ENCODE data around the gene SLAIN2.
"Not testable (repeated sequence)": the region's sequence is repeated elsewhere in the genome, so short reads cannot be mapped to it uniquely, and the experiment has no call there.

DNA sequence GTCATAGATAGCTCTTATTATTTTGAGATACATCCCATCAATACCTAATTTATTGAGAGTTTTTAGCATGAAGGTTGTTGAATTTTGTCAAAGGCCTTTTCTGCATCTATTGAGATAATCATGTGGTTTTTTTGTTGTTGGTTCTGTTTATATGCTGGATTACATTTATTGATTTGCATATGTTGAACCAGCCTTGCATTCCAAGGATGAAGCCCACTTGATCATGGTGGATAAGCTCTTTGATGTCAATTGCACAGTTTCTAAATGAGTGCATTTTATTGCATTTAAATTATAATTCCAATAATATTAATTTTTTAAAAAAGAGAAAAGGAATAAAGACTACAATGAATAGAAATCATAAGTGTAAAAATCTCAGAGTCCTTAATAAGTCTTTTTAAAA, 26.6 kb upstream of the SLAIN2 start:
- not testable (repeated sequence) for TF ChIP-seq POLR2AphosphoS5, POLR2A, EP300 (IDR thresholded peaks at IDR 0.05)
- TF ChIP-seq, protein P1, sequence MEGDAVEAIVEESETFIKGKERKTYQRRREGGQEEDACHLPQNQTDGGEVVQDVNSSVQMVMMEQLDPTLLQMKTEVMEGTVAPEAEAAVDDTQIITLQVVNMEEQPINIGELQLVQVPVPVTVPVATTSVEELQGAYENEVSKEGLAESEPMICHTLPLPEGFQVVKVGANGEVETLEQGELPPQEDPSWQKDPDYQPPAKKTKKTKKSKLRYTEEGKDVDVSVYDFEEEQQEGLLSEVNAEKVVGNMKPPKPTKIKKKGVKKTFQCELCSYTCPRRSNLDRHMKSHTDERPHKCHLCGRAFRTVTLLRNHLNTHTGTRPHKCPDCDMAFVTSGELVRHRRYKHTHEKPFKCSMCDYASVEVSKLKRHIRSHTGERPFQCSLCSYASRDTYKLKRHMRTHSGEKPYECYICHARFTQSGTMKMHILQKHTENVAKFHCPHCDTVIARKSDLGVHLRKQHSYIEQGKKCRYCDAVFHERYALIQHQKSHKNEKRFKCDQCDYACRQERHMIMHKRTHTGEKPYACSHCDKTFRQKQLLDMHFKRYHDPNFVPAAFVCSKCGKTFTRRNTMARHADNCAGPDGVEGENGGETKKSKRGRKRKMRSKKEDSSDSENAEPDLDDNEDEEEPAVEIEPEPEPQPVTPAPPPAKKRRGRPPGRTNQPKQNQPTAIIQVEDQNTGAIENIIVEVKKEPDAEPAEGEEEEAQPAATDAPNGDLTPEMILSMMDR (IDR thresholded peaks at IDR 0.05): not testable (repeated sequence)
